Measurements from ENCODE around the gene DAGLA.

The DAGLA gene

DNA sequence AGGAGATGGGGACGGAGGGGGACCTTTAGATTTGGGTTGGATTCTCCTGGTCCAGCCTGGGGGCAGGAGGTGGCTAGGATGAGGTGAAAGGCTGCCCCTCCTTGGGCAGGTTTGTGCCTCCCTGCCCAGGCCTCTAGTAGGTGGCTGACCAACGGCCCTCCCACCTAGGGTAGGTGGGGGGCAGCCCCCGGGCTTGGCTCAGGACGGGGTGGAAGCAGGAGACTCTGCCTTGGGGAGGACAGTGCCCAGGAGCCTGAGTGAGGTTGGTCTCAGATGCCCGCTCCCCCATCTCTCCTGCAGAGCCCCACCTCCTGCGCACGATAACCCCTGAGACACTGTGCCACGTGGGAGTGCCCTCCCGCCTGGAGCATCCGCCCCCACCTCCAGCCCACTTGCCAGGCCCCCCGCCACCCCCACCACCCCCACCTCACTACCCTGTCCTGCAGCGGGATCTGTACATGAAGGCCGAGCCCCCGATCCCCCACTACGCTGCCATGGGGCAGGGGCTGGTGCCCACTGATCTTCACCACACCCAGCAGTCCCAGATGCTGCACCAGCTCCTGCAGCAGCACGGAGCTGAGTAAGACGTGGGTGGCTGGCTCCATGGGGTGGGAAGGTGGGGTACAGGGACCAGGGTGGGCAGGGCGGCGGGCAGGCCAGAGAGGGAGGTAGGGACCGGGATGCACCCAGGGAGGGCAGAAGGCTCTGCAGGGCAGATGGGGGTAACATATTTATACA lies 89.9 kb downstream of the DAGLA start:
- no peak for DNase-seq

DNA sequence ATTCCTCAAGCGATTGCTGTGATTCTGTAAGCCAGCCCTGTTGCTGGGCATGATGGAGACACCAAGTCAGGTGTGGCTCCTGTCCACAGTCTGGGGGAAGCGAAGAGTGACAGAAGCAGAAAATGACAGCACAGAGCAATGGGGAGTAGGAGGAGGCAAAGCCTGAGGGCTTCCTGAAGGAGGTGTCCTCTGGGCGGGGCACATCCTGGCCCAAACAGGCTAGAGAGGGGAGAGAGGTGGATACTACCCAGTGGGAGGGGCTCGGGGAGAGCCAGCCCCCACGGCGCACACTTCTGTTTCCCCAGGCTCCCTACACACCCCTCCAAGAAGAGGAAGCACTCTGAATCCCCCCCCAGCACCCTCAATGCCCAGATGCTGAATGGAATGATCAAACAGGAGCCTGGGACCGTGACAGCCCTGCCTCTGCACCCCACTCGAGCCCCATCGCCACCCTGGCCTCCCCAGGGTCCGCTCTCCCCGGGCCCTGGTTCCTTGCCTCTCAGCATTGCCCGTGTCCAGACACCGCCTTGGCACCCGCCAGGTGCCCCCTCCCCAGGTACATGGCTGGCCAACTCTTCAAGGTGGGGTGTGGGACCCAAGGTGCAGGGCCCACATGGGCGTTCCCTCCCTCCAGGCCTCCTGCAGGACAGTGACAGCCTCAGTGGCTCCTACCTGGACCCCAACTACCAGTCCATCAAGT lies 91.2 kb downstream of the DAGLA start:
- no peak for DNase-seq

DNA sequence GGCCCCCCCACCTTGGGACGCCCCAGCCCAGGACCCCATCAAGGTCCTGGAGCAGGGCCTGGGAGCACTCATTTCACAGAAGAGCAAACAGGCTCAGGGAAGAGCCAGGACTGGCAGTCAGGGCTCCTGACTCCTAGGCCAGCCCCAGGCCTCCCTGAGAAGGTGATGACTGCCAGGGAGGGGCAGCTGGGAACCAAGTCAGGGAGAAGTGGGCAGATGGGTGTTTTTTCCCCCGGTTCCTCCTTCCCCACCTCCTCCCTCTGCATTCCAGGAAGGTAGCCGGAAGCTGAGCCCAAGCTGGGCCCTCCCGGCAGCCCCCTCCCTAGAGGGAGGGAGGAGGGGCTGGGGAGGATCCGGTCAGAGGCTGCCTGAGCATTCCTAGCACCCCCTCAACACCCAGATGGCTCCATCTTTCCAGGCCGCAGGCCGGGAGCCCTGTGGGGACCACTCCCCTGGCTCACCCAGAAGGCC lies 91.8 kb downstream of the DAGLA start:
- no peak for DNase-seq

DNA sequence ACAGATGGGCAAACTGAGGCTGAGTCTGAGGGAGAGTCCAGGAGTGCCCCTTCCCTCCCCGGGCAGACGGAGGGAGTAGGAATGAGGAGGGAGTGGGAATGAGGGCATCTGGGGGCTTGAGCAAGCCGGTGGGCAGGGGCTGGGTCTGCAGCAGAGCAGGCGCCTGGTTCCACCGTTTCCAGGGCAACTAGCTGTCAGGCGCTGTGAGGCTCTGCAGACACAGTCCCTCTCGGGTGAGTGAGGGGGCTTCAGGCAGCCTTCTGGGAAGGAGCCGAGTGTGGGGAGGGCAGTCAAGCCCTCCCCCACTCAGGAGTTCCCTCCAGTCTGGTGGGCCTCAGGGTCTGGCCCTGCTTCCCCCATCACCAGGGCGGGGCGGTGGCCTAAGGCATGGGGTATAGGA lies 93.2 kb downstream of the DAGLA start:
- DNase-seq = no peak

DNA sequence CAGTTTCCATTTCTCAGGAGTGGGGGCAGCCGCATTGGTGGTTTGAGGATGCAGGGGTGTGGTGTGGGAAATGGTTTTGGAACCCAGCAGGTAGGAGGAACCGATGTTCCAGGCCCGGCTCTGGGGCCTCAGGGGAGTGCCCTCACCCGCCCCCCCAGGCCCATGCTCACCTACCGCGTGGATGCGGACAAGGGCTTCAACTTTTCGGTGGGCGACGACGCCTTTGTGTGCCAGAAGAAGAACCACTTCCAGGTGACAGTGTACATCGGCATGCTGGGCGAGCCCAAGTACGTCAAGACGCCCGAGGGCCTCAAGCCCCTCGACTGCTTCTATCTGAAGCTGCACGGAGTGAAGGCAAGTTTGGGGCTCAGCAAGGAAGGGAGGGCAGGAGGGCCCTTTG lies 93.6 kb downstream of the DAGLA start:
- DNase-seq = no peak

DNA sequence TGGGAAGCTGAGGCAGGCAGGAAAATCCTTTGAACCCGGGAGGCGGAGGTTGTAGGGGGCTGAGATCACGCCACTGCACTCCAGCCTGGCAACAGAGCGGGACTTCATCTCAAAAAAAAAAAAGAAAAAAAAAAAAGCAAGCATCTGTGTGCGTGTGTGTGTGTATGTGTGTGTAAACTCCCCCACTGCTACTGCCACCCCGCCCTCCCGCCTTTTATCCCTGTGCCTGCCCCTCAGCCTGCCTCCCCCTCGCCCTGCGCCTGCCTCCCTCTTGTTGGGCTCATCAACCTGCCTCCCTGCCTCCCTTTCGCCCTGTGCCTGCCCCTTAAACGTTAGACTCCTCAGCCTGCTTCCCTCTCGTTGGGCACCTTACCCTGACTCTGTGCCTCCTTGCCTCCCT lies 94.2 kb downstream of the DAGLA start:
- DNase-seq = no peak

DNA sequence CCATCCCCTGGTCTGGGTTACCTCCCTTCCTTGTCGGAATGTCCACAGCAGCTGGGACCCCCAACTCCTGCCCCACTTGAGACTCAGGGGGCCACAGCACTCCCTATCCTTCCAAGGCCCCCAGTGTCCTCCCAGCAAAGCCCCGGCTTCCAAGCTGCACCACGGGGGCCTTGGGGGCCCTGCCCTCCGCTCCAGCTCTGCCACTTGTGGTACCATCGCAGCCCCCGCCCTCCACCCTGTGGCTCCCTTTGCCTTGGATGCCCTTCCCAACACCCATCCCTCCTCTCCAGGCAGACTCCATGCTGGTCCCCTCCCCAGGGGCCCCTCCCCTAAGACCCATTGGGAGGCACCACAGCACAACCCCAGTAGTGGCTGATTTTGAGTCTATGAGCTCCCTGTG lies 94.9 kb downstream of the DAGLA start:
- no peak for DNase-seq

DNA sequence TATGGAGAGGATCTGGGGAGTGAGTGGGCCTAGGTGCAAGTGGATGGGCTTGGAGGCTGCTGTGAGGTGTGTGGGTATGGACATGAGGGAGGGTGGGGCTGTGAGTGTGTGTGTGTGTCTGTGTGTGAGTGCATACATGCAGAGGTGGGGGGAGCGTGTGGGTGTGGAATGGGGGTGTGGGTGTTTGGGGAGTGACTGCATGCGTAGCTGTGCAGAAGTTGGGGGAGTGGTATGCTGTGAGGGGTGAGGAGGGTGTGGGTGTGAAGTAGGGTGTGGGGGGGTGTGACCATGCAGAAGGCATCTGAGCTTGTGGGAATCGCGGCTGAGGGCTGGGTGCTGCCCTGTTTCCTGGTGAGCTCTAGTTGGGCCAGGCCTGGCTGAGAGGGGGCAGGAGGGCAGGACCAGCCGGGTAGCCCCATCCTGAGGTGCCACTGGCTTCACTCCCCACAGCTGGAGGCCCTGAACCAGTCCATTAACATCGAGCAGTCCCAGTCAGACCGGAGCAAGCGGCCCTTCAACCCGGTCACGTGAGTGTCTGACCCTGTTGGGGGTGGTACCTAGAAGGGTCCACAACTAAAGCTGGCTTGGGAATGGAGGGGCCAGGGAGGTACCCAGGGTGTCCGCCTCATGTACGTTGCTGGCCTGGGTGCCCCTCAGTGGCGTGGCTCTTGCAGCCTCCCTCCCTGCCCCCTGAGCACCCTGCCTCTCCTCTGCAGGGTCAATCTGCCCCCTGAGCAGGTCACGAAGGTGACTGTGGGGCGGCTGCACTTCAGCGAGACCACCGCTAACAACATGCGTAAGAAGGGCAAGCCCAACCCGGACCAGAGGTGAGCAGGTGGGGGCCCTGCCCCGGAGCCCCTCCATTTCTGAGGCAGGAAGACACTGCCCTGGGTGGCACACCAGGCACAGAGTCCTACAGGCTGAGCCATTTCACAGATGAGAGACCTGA lies 95.7 kb downstream of the DAGLA start:
- no peak for DNase-seq

DNA sequence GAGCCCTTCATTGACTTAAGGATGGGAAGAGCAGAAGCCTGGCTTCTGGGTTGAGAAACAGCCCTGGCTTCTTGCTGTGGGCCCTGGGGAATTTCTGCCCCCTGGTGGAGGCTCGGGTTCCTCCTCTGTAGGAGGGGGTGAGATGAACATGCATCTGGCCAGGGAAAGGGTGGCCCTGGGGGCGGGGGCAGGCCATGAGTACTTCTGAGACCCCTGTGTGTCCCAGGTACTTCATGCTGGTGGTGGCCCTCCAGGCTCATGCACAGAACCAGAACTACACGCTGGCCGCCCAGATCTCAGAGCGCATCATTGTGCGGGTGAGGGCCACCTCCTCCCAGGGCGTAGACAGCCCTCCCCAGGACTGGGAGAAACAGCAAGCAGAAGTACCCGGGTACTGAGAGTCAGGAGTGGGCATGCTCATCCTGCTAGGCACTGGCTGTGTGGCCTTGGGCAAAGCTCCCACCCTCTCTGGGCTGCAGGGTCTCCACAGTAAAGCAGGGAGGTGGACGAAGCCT lies 96.4 kb downstream of the DAGLA start:
- no peak for DNase-seq

DNA sequence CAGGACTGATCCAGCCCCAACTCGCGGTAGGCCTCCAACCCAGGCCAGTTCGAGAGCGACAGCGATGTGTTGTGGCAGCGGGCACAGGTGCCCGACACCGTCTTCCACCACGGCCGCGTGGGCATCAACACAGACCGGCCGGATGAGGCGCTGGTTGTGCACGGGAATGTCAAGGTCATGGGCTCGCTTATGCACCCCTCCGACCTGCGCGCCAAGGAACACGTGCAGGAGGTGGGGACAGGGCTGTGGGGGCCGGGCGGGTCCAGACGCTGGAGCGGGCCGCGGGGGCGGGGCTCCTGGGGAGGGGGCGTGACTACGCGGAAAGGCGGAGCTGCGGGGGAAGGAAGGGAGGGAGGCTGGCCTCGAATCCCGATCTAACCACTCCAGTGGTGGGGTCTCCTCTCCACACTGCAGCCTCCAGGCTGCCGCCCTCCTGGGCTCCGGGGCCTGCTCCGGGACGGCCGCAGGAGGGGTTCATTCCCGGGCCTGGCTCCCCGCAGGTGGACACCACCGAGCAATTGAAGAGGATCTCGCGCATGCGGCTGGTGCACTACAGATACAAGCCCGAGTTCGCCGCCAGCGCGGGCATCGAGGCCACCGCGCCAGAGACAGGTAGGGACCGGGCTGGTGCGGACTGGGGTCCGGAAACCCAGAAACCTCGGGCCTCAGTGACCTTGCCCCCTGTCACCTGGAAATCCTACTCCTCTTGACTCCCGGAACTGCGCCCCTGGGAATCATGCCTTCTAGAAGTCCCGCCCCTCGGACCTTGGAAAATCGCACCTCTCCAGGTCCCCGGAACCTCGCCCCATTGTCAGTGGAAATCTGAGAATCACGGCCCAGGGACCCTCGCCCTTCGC lies 97.3 kb downstream of the DAGLA start:
- no peak for DNase-seq

DNA sequence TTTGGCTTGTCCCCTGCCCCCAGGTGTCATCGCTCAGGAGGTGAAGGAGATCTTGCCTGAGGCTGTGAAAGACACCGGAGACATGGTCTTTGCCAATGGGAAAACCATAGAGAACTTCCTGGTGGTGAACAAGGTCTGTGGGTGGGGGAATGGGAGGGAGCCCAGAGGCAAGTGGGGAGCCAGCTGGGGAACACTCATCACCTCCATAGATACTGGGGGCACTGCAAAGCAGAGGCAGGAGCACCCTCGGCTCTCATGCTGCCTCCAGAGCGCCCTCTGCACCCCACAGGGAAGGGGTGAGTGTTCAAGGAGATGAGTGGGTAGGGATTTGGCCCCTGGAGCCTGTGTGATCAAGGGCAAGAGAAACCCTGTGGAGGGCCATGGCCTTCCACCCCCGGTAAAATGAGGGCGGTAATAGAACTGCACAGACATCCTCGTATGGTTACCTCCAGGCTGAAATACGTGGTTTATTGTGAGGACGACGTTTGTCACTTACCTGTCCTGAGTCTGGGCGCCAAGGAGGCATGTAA lies 98.2 kb downstream of the DAGLA start:
- DNase-seq = no peak

DNA sequence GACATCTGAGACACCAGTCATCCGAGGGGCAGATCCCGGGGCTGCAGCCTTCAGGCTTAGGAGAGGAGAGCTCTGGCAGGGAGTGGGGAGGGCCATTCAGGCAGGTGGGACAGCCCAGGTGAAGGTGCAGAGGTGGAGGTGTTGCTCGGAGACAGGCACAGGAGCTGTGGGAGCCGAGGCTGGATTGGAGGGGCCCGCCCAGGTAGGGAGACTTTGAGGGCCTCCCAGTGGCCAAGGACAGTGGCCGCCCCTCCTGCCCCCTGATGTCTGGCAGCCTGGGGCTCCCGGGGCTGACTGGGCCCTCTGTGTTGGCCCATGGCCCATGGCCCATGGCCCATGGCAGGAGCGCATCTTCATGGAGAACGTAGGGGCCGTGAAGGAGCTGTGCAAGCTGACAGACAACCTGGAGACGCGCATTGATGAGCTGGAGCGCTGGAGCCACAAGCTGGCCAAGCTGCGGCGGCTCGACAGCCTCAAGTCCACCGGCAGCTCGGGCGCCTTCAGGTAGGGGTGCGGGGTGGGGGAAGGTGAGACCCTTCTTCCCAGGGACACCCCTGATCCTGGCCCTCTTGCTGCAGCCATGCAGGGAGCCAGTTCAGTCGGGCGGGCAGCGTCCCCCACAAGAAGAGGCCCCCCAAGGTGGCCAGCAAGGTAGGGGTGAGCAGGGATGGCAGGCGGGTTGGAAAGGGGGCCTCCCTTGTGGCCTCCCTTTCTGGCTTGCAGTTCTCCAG lies 98.9 kb downstream of the DAGLA start:
- no peak for DNase-seq

DNA sequence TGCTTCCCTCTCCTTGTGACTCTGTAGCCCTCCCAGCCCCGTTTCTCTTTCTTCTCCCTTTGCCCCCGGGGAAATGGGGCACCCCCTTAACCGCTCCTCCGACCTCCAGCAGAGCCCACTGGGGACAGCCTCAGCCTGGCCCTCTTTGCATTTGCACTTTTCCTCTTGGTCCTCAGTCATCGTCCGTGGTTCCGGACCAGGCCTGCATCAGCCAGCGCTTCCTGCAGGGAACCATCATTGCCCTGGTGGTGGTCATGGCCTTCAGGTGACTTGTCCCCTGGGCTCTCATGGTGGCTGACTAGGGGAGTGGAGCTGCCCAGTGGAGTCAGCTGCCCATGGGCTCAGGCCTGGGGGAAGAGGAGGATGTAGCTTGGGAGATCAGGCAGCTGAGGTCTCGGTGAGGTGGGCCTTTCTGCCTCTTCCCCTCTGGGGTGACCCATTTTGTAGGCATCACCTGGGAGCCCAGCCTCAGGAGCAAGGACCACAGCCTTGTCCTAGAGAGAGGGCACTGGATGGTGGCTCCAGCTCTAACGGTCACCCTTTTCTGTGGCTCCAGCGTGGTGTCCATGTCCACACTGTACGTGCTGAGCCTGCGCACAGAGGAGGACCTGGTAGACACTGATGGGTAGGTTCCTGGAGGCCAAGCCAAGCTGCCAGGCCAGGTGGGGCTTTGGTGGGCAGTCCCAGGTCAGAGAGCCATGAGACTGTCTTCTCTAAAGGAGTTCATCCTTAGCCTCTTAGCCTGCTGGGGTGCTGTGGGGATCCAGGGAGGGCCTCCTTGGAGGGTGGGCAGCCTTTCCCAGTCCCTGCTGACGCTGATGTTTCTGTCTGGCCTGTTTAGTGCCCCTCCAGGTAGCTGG lies 99.7 kb downstream of the DAGLA start:
- no peak for DNase-seq

DNA sequence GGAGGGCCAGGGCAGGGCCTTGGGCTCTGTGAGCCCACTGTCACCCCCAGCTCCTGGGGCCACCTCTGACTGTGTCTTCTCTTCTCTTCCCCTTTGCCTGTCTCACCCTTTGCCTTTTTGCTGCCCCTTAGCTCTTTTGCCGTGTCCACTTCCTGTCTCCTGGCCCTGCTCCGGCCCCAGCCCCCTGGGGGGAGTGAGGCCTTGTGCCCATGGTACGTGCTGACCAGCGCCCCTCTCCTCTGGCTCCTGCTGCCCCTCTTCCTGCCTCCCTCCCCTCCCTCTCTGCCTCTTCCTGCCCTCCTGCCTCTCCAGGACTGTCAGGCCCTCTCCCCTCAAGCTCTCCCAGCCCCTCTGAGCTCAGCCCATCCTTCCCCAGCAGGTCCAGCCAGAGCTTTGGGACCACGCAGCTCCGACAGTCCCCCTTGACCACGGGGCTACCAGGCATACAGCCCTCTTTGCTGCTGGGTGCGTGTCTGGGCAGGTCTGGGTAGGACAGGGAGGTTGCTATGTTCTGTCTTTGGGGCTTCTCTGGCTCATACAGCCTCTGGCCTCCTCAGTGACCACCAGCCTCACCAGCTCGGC lies 100.5 kb downstream of the DAGLA start:
- no peak for DNase-seq

DNA sequence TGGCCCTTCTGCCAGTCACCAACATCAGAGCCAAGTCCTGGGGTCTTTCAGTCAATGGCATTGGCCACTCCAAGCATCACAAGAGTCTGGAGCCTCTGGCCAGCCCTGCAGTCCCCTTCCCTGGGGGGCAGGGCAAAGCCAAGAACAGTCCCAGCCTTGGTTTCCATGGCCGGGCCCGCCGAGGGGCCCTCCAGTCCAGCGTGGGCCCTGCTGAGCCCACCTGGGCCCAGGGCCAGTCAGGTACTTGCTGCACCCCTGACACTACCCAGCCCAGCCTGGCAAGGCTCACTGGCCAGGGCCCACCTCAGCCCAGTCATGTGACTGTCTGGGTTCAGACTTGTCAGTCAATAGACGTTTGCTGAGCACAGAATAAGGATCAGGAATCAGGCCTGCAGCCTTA lies 101.4 kb downstream of the DAGLA start:
- DNase-seq = no peak

DNA sequence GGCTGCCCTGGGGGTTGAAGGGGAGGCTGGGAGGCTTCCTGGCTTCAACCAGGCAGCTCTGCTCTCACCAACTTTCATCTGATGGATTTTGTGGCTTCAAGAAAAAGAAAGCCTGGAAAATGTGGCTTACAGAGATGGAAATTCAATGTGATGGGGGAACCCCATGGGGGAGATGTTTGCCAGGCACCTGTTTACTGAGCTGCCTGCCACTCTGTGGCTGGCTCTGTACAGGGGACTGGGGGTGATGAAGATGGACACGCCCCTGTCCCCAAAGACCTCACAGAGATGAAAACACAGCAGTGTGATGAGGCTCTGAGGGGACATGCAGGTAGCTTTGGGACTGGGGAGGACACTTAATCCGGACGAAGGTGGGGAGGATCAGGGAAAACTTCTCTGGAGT lies 102.1 kb downstream of the DAGLA start:
- DNase-seq = no peak

DNA sequence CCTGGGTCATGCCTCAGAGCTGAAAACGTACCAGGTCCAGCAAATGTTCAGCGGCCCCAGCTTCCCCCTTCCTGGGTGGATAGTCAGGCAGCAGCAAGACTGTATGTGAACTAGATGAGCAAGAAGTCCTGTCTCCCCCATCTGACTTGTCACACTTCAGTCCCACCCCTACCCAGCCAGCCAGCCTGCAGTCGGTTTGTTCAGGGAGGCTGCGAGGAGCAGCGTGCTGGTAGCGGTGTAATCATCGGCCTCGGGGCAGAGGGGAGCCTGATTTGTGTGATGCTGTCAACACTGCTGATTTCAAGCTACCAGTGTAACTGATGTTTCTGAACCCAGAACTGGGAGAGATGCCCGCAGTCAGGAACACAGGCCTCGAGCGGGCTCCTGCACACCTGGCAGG lies 102.7 kb downstream of the DAGLA start:
- DNase-seq = no peak

DNA sequence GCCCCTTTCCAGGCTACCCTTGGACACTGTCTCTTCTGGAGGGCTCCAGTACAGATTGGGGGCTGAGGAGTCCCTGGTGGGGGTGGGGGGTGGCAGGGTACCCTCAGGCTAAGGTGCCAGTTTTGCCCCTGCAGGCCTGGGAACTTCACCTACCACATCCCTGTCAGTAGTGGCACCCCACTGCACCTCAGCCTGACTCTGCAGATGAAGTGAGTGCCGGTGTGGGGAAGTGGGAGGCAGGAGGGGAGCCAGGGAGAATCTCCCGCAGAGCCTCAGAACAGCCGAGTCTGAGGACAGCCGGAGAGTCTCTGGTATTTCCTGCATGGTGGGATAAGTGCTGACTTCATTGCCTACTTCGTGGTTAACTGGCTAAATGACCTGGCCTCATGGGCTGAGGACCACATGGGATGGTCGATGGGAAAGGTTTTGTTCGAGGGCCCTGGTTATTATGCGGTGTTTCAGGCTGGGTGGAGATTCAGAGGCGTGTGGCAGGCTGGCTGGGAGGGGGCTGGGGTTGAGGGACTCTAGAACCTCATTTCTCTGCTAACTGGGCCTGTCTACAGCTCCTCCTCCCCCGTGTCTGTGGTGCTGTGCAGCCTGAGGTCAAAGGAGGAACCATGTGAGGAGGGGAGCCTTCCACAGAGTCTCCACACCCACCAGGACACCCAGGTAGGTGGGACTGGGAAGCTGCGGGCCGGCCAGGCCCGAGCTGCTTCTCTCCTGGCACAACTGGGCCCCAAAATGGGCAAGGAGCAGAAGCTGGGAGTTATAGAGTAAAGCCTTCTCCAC lies 103.7 kb downstream of the DAGLA start:
- no peak for DNase-seq

DNA sequence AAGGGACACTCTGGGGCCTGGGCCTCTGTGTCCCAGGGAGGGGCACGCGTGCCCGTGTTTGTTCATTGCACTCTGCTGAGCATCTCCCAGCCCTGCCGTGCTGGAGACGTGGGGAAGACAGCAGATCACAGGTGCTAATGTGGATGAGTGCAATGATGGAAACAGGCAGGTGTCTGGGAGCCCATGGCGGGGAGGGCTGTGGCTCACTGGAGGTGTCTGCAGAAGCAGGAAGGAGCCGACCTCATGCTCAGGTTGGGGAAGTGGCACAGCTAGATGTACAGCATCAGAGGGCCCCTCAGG lies 104.3 kb downstream of the DAGLA start:
- DNase-seq = no peak
